ENCODE results near the gene HLA-B.

Gene HLA-B

DNA sequence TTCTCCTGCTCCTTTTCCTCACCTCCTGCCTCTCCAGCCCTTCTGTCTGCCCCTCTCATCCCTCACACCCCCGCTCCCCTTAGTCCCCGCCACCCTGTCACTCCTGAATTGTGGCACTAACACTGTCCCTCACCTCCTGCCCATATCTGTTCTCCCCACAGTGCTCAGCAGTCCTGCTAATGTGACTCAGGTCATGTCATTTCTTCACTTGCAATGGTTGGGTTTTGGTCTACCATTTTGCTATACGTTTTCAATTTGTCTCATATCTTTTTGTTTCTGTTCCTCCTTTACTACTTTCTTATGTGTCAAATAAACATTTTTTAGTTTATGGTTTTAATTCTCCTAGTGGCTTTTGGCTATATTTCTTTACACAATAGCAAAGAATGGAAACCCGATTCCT is 1.3 kb upstream of the HLA-B start:
- Histone ChIP-seq H3K36me3 (ENCODE audit: insufficient read depth, low read length) (peaks cover 7% of the 10 kb centered on the region), H3K27ac (ENCODE audit: low read depth, low read length) (no peak overlapping the region), H3K27me3 (ENCODE audit: control insufficient read depth in 1 of 2, insufficient read depth in 2 of 2, low read length in 2 of 2) (peaks cover 3 to 6% of the 10 kb centered on the region in 2 donors), H3K4me3 (ENCODE audit: low read depth in 1 of 2, low read length in 2 of 2) (no peak overlapping the region), H3K4me1 (ENCODE audit: insufficient read depth, low read length) (peaks cover 13% of the 10 kb centered on the region), H3K9me3 (ENCODE audit: low read length) (no peaks in the 10 kb centered on the region), H3K9ac (ENCODE audit: low read length) (no peak overlapping the region)

- Histone ChIP-seq H3K9ac (ENCODE audit: low read length) (no peak overlapping the region), H3K36me3 (ENCODE audit: insufficient read depth, low read length) (peaks cover 7% of the 10 kb centered on the region), H3K4me3 (ENCODE audit: low read depth in 1 of 2, low read length in 2 of 2) (no peak overlapping the region), H3K4me1 (ENCODE audit: insufficient read depth, low read length) (peaks cover 13% of the 10 kb centered on the region), H3K27ac (ENCODE audit: low read depth, low read length) (no peak overlapping the region), H3K27me3 (ENCODE audit: control insufficient read depth in 1 of 2, insufficient read depth in 2 of 2, low read length in 2 of 2) (peaks cover 3 to 5% of the 10 kb centered on the region in 2 donors), H3K9me3 (ENCODE audit: low read length) (no peaks in the 10 kb centered on the region)
Observed at GRCh38 chr6:31357886-31358285, 907 bp upstream of the HLA-B start.

- peaks cover 13% of the 10 kb centered on the region for H3K4me1 ChIP-seq (ENCODE audit: insufficient read depth, low read length)
- H3K9me3 ChIP-seq (ENCODE audit: low read length), result no peaks in the 10 kb centered on the region
- peak overlapping the region; percentile 63 for H3K27ac ChIP-seq (ENCODE audit: low read depth, low read length)
- peaks cover 0 to 3% of the 10 kb centered on the region in 2 donors for H3K27me3 ChIP-seq (ENCODE audit: control insufficient read depth in 1 of 2, insufficient read depth in 2 of 2, low read length in 2 of 2)
- H3K4me3 ChIP-seq (ENCODE audit: low read depth in 1 of 2, low read length in 2 of 2), result peak overlapping the region; percentile 35 to 64
- H3K36me3 ChIP-seq (ENCODE audit: insufficient read depth, low read length), result peaks cover 7% of the 10 kb centered on the region
- no peak overlapping the region for H3K9ac ChIP-seq (ENCODE audit: low read length)
Observed at GRCh38 chr6:31356216-31356945, 598 bp downstream of the HLA-B start.

GRCh38 chr6:31355583-31355948 is 1.4 kb downstream of the HLA-B start:
- peaks cover 0 to 3% of the 10 kb centered on the region in 2 donors for H3K27me3 ChIP-seq (ENCODE audit: control insufficient read depth in 1 of 2, insufficient read depth in 2 of 2, low read length in 2 of 2)
- H3K9me3 ChIP-seq (ENCODE audit: low read length), result no peaks in the 10 kb centered on the region
- H3K4me1 ChIP-seq (ENCODE audit: insufficient read depth, low read length), result peaks cover 13% of the 10 kb centered on the region
- H3K4me3 ChIP-seq (ENCODE audit: low read depth in 1 of 2, low read length in 2 of 2), result peak overlapping the region; percentile 35 to 64
- peaks cover 7% of the 10 kb centered on the region for H3K36me3 ChIP-seq (ENCODE audit: insufficient read depth, low read length)
- no peak overlapping the region for H3K27ac ChIP-seq (ENCODE audit: low read depth, low read length)
- H3K9ac ChIP-seq (ENCODE audit: low read length), result no peak overlapping the region

DNA sequence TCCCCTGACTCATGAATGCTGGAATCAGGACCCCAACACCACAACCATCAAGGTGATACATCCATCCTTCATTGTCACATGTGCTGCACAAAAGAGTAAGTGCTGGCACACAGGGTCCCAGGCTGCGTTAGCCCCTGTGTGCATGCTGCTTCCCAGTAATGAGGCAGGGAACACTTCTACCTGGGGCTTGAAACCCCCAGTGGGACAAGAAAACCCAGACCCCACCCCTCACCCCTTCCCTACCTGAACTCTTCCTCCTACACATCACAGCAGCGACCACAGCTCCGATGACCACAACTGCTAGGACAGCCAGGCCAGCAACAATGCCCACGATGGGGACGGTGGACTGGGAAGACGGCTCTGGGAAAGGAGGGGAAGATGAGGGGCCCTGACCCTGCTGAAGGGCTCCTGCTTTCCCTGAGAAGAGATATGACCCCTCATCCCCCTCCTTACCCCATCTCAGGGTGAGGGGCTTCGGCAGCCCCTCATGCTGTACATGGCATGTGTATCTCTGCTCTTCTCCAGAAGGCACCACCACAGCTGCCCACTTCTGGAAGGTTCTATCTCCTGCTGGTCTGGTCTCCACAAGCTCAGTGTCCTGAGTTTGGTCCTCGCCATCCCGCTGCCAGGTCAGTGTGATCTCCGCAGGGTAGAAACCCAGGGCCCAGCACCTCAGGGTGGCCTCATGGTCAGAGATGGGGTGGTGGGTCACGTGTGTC is 2.0 kb downstream of the HLA-B start:
- no peak overlapping the region for H3K9ac ChIP-seq (ENCODE audit: low read length)
- peaks cover 7% of the 10 kb centered on the region for H3K36me3 ChIP-seq (ENCODE audit: insufficient read depth, low read length)
- H3K27ac ChIP-seq (ENCODE audit: low read depth, low read length), result no peak overlapping the region
- peak overlapping the region; percentile 1 to 35 for H3K4me3 ChIP-seq (ENCODE audit: low read depth in 1 of 2, low read length in 2 of 2)
- peaks cover 13% of the 10 kb centered on the region for H3K4me1 ChIP-seq (ENCODE audit: insufficient read depth, low read length)
- H3K27me3 ChIP-seq (ENCODE audit: control insufficient read depth in 1 of 2, insufficient read depth in 2 of 2, low read length in 2 of 2), result no peaks in the 10 kb centered on the region
- H3K9me3 ChIP-seq (ENCODE audit: low read length), result no peaks in the 10 kb centered on the region

- H3K4me3 ChIP-seq (ENCODE audit: low read depth in 1 of 2, low read length in 2 of 2), result no peak overlapping the region
- peaks cover 13% of the 10 kb centered on the region for H3K4me1 ChIP-seq (ENCODE audit: insufficient read depth, low read length)
- H3K36me3 ChIP-seq (ENCODE audit: insufficient read depth, low read length), result peaks cover 7% of the 10 kb centered on the region
- no peak overlapping the region for H3K9ac ChIP-seq (ENCODE audit: low read length)
- H3K9me3 ChIP-seq (ENCODE audit: low read length), result no peaks in the 10 kb centered on the region
- H3K27ac ChIP-seq (ENCODE audit: low read depth, low read length), result no peak overlapping the region
- H3K27me3 ChIP-seq (ENCODE audit: control insufficient read depth in 1 of 2, insufficient read depth in 2 of 2, low read length in 2 of 2), result no peaks in the 10 kb centered on the region
Observed at GRCh38 chr6:31354158-31354863, 2.7 kb downstream of the HLA-B start.

- peaks cover 7% of the 10 kb centered on the region for H3K36me3 ChIP-seq (ENCODE audit: insufficient read depth, low read length)
- H3K9me3 ChIP-seq (ENCODE audit: low read length), result no peaks in the 10 kb centered on the region
- no peaks in the 10 kb centered on the region for H3K27me3 ChIP-seq (ENCODE audit: control insufficient read depth in 1 of 2, insufficient read depth in 2 of 2, low read length in 2 of 2)
- no peak overlapping the region for H3K9ac ChIP-seq (ENCODE audit: low read length)
- H3K4me1 ChIP-seq (ENCODE audit: insufficient read depth, low read length), result peaks cover 13% of the 10 kb centered on the region
- no peak overlapping the region for H3K27ac ChIP-seq (ENCODE audit: low read depth, low read length)
- no peak overlapping the region for H3K4me3 ChIP-seq (ENCODE audit: low read depth in 1 of 2, low read length in 2 of 2)
Observed at GRCh38 chr6:31353384-31353945, 3.5 kb downstream of the HLA-B start.

GRCh38 chr6:31352683-31353383 is 4.1 kb downstream of the HLA-B start:
- no peaks in the 10 kb centered on the region for H3K9me3 ChIP-seq (ENCODE audit: low read length)
- no peak overlapping the region for H3K27ac ChIP-seq (ENCODE audit: low read depth, low read length)
- peaks cover 7% of the 10 kb centered on the region for H3K36me3 ChIP-seq (ENCODE audit: insufficient read depth, low read length)
- no peak overlapping the region for H3K9ac ChIP-seq (ENCODE audit: low read length)
- H3K4me1 ChIP-seq (ENCODE audit: insufficient read depth, low read length), result peaks cover 13% of the 10 kb centered on the region
- no peak overlapping the region for H3K4me3 ChIP-seq (ENCODE audit: low read depth in 1 of 2, low read length in 2 of 2)
- no peaks in the 10 kb centered on the region for H3K27me3 ChIP-seq (ENCODE audit: control insufficient read depth in 1 of 2, insufficient read depth in 2 of 2, low read length in 2 of 2)

GRCh38 chr6:31352310-31352682 is 4.7 kb downstream of the HLA-B start:
- no peaks in the 10 kb centered on the region for H3K9me3 ChIP-seq (ENCODE audit: low read length)
- no peaks in the 10 kb centered on the region for H3K27me3 ChIP-seq (ENCODE audit: control insufficient read depth in 1 of 2, insufficient read depth in 2 of 2, low read length in 2 of 2)
- no peak overlapping the region for H3K27ac ChIP-seq (ENCODE audit: low read depth, low read length)
- H3K4me3 ChIP-seq (ENCODE audit: low read depth in 1 of 2, low read length in 2 of 2), result no peak overlapping the region
- H3K36me3 ChIP-seq (ENCODE audit: insufficient read depth, low read length), result peaks cover 7% of the 10 kb centered on the region
- no peak overlapping the region for H3K9ac ChIP-seq (ENCODE audit: low read length)
- H3K4me1 ChIP-seq (ENCODE audit: insufficient read depth, low read length), result peaks cover 13% of the 10 kb centered on the region

DNA sequence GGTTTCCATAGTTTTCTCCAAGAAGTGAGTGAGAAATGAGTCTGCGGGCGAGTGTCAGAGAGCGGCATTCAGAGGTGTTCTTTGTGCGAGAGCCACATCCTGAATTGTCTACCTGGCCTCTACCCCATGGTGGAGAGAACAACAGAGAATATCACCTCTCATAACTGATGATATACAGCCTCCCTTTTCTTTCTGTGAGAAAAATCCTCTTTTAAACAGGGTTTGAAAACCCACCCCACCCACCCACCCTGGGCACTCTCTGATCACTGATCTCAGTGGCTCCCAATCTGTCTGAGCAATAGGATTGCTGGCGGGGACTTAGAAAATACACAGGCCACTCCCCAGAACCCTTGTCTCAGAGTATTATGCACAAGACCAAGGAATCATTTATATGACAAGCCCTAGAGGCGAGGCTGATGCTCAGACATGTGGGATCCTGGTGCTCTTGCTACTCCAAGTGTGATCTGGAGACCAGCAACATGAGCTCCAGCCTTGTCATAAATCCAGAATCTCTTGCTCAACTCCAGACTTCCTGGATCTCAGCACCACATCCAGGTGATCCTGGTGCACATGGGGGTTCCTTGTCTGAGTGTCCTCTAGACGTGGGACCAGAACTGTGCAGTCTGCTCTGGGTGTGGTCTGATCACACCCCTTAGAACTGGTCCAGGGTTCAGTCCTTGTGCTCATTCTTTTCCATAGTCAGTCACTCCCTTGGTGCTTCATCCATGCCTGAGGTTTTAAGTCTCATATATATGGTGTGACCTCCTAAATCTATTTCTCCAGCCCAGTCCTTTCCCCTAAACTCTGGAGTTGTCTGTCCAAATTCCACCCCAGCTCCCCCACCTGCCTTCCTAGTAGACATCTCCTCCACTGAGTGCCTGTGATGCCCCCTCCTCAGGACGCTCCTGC is 5.3 kb downstream of the HLA-B start:
- Histone ChIP-seq H3K9ac (ENCODE audit: low read length) (no peak overlapping the region), H3K27ac (ENCODE audit: low read depth, low read length) (no peak overlapping the region), H3K27me3 (ENCODE audit: control insufficient read depth in 1 of 2, insufficient read depth in 2 of 2, low read length in 2 of 2) (no peaks in the 10 kb centered on the region), H3K4me3 (ENCODE audit: low read depth in 1 of 2, low read length in 2 of 2) (no peak overlapping the region), H3K4me1 (ENCODE audit: insufficient read depth, low read length) (peaks cover 13% of the 10 kb centered on the region), H3K36me3 (ENCODE audit: insufficient read depth, low read length) (peaks cover 7% of the 10 kb centered on the region), H3K9me3 (ENCODE audit: low read length) (no peaks in the 10 kb centered on the region)
